Loucy (cell line): ENCODE results near the gene UQCC2.

Experiments
- H2AFZ ChIP-seq: fragments of 200-600 bp; sonication (generic); 2 replicates; pipeline ENCODE4 v1.6.0; 2016; ENCODE audit warnings: antibody characterized with exemption, mild to moderate bottlenecking, low read length, moderate library complexity
- H3F3A ChIP-seq: fragments of 200-600 bp; 2 replicates; pipeline ENCODE4 v1.6.0; 2016; ENCODE audit warnings: antibody characterized with exemption, low read depth, mild to moderate bottlenecking
- H3K27me3 ChIP-seq: fragments of 200-600 bp; sonication (generic); 2 replicates; pipeline ENCODE4 v1.6.1; 2014; ENCODE audit warnings: low read length, mild to moderate bottlenecking; ENCODE audit not compliant: insufficient read depth, poor library complexity, severe bottlenecking
- H3K36me3 ChIP-seq: fragments of 200-600 bp; sonication (generic); 2 replicates; pipeline ENCODE4 v1.6.1; 2016; ENCODE audit warnings: low read length; ENCODE audit not compliant: insufficient read depth
- H3K4me1 ChIP-seq: fragments of 200-600 bp; sonication (generic); 2 replicates; pipeline ENCODE4 v1.5.1; 2014; ENCODE audit warnings: low read length, mild to moderate bottlenecking; ENCODE audit not compliant: insufficient read depth, poor library complexity, severe bottlenecking
- H3K4me2 ChIP-seq: fragments of 200-600 bp; sonication (generic); 2 replicates; pipeline ENCODE4 v1.6.0; 2014; ENCODE audit warnings: antibody characterized with exemption, low read length, low read depth, mild to moderate bottlenecking; ENCODE audit not compliant: poor library complexity, severe bottlenecking
- H3K4me3 ChIP-seq: fragments of 200-600 bp; sonication (generic); 2 replicates; pipeline ENCODE4 v1.5.1; 2014; ENCODE audit warnings: low read length, mild to moderate bottlenecking, mixed read lengths; ENCODE audit not compliant: poor library complexity, severe bottlenecking
- H3K79me2 ChIP-seq: fragments of 200-600 bp; sonication (generic); 2 replicates; pipeline ENCODE4 v1.6.1; 2014; ENCODE audit warnings: low read length; ENCODE audit not compliant: insufficient read depth
- H3K9ac ChIP-seq: fragments of 200-600 bp; sonication (generic); 2 replicates; pipeline ENCODE4 v1.6.0; 2014; ENCODE audit warnings: mild to moderate bottlenecking, low read depth, low read length, moderate library complexity; ENCODE audit not compliant: poor library complexity, severe bottlenecking
- H3K9me2 ChIP-seq: fragments of 200-600 bp; sonication (generic); replicated peaks from 2 replicates; pipeline ENCODE4 v1.6.1; 2016; ENCODE audit warnings: low read depth, low read length, mixed read lengths
- H3K9me3 ChIP-seq: fragments of 200-600 bp; sonication (generic); 2 replicates; pipeline ENCODE4 v1.6.1; 2014; ENCODE audit warnings: mild to moderate bottlenecking, antibody characterized with exemption, low read length, low read depth; ENCODE audit not compliant: insufficient read depth
- H4K20me1 ChIP-seq: fragments of 200-600 bp; sonication (generic); 2 replicates; pipeline ENCODE4 v1.6.0; 2014; ENCODE audit warnings: antibody characterized with exemption, low read length, mild to moderate bottlenecking; ENCODE audit not compliant: insufficient read depth, poor library complexity, severe bottlenecking
- CTCF ChIP-seq: fragments of 200-600 bp; sonication (generic); conservative IDR thresholded peaks from 2 replicates; pipeline ENCODE4 v1.5.1; 2014; ENCODE audit warnings: mild to moderate bottlenecking, antibody characterized with exemption, low read length
- EZH2phosphoT487 ChIP-seq: fragments of 200-600 bp; IDR thresholded peaks from 2 replicates; pipeline ENCODE4 v1.6.1; 2018; ENCODE audit warnings: antibody characterized with exemption, mild to moderate bottlenecking, moderate library complexity, borderline replicate concordance

Gene UQCC2

GRCh38 chr6:33699739-33700138 is 11.8 kb downstream of the UQCC2 start:
- H4K20me1 ChIP-seq: no peaks in the 10 kb centered on the region
- peaks cover 22% of the 10 kb centered on the region; the same call in 1 of the 2 replicates for H3K36me3 ChIP-seq
- H3K27me3 ChIP-seq: no peaks in the 10 kb centered on the region
- H3K4me3 ChIP-seq: no peak overlapping the region
- H3K79me2 ChIP-seq: no peaks in the 10 kb centered on the region
- H3K4me2 ChIP-seq: peak overlapping the region; percentile 8
- H3K9me3 ChIP-seq: no peaks in the 10 kb centered on the region
- no peak overlapping the region for H2AFZ ChIP-seq
- TF ChIP-seq EZH2phosphoT487 (no peak), CTCF (no peak)
- H3F3A ChIP-seq: 0 out of 2 replicates have a peak, but pooled peaks cover 3% of the 10 kb centered on the region
- no peaks in the 10 kb centered on the region for H3K9me2 ChIP-seq
- H3K4me1 ChIP-seq: peaks cover 25% of the 10 kb centered on the region
- H3K9ac ChIP-seq: peak overlapping the region; percentile 8

DNA sequence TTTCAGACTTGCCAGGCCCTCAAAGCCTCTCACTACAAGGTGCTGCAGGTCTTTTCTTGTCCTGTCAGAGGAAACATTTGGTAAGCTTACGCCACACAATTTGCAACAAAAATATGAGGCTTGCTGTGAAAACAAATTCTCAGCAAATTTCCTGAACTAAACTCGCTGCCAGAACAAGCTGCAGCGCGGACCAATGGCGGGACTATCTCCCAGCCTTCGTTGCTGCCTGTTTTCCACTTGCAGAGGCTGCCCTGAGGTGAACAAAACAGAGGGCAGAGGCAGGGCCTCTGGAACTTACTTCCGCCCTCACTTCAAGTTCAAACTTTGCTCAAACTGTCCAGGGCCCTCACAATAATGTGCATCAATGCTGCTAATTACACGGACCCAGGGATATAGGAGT is 12.4 kb downstream of the UQCC2 start:
- Histone ChIP-seq H4K20me1 (no peaks in the 10 kb centered on the region), H3K4me2 (no peak overlapping the region), H3K36me3 (peaks cover 26% of the 10 kb centered on the region; the same call in 1 of the 2 replicates), H3K4me1 (peaks cover 25% of the 10 kb centered on the region), H3K27me3 (no peaks in the 10 kb centered on the region), H2AFZ (no peak overlapping the region), H3K4me3 (no peak overlapping the region), H3K9ac (no peak overlapping the region), H3F3A (0 out of 2 replicates have a peak, but pooled peaks cover 3% of the 10 kb centered on the region), H3K9me3 (no peaks in the 10 kb centered on the region), H3K9me2 (no peaks in the 10 kb centered on the region), H3K79me2 (no peaks in the 10 kb centered on the region)
- TF ChIP-seq EZH2phosphoT487 (no peak), CTCF (no peak)

DNA sequence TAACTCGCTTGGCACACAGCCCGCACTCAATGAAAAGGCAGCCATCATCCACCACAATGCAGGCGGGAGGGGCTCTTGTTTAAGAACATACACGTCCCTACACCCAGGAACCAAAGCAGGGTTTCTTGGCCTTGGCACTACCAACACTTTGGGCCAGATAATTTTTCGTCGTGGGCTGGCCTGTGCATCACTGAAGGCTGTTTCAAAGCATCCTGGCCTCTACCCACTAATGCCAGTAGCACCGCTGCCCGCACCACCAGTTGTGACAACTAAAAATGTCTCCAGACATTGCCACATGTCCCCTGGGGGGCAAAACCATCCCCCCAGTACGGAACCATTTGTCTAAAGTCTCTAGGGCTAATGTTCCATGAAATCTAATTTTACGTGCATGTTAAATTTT is 13.0 kb downstream of the UQCC2 start:
- Histone ChIP-seq H3K36me3 (peaks cover 33% of the 10 kb centered on the region; the same call in 1 of the 2 replicates), H3K9ac (no peak overlapping the region), H3K79me2 (no peaks in the 10 kb centered on the region), H2AFZ (no peak overlapping the region), H3F3A (0 out of 2 replicates have a peak, but pooled peaks cover 3% of the 10 kb centered on the region), H3K9me2 (no peaks in the 10 kb centered on the region), H3K4me1 (peaks cover 25% of the 10 kb centered on the region), H3K4me3 (no peak overlapping the region), H4K20me1 (no peaks in the 10 kb centered on the region), H3K27me3 (no peaks in the 10 kb centered on the region), H3K9me3 (no peaks in the 10 kb centered on the region), H3K4me2 (no peak overlapping the region)
- no peak for TF ChIP-seq CTCF
- no peak for TF ChIP-seq EZH2phosphoT487
